Globus pallidus (tissue), 1 donor: Measurements from ENCODE around the gene PLK3.
"Not testable (repeated sequence)": the region's sequence is repeated elsewhere in the genome, so short reads cannot be mapped to it uniquely, and the experiment has no call there.

Experiments
- DNase-seq: peaks from one replicate; pipeline ENCODE4 v3.0.0-alpha.2; 2015; ENCODE audit warnings: low spot score

PLK3 gene

DNA sequence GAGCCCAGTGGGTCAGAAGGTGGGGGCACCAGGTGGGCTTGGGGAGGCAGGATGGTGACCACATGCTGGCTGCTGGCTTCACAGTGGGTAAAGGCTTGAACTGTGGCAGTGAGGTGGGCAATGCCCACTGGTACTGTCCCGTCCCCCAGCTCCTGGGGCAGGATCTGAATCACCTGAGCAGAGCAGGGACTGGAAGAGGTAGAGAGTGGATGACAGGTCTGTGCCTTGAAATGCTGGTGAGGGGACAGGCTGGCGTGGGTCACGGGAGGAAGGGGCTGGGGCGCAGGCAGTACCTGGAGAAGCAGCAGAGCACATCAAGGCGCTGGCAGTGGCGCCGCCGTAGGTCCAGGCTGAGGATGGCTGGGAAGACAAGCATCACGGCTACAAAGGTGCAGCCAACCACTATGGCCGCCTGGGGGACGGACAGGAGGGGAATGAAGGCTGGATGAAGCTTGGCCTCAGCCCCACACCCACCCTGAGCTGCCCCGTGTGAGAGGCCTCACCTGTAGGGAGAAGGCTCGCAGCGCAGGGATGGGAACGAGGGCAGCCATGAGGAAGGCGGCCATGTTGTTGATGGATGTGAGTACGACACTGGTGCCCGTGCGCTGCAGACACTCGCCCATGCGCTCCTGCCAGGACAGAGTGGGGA is 27.9 kb downstream of the PLK3 start:
- no peak for DNase-seq

DNA sequence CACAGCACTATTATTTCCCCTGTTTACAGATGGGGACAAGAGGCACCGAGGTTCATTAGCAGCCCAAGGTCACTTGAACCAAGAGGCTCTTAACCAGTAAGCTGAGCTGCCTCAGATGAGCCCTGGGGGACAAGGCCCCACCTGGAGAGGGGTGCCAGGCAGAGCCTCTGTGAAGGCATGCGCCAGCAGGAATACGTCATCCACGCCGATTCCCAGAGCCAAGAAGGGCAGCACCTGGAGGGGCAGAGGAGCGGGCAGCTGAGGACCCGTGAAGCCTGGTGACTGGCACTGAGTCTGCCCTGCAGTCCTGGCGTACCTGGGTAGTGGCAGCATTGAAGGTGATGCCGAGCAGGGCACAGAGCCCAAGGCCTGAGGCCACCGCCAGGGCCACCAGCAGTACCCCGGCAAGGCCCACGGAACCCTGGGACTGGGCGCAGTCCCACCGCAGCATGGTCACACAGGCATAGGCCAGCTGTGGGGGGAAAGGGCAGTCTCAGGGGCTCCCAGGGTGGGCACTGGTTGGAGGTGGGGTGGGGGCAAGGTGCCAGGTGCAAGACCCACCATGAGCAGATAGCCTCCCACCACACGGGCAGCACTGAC is 28.8 kb downstream of the PLK3 start:
- DNase-seq, result no peak

DNA sequence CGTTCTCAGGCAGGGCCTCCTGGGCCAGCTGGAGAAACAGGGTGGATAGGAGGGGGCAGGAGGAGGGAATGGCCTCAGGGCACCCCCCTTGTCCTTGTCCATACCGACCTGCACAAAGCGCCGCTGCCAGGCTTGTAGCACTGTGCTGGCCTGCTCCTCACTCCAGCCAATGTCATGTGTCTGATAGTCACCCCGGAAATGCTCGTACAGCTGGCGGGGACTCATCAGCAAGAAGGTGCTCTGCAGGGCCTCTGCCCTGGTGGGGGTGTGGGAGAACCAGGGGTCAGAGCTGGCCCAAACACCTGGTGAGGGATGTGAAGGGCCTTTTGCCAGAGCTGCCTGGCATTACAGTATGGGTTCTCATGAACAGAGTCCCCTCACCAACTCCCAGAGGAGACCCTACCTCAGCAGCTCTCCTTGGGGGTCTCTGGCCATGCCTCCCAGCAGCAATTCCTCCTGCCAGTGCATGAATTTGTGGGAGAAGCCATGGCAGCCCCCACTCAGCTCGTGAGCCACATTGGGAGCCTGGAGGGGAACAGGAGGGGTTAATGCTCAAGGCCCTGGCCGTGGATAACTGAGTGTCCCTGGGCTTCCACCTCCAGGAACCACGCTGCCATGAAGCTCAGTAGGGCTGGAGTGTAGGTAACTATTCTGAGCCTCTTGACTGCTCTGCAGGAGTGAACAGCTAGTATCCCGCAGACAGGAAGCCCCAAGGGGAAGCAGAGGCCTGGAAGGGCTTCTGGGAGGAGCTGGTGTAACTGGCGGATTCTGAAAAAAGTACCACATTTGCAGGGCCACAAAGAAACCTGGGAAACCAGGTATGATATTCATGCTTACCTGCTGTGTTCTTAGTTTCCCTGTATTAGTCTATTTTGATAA is 29.6 kb downstream of the PLK3 start:
- DNase-seq, result no peak

DNA sequence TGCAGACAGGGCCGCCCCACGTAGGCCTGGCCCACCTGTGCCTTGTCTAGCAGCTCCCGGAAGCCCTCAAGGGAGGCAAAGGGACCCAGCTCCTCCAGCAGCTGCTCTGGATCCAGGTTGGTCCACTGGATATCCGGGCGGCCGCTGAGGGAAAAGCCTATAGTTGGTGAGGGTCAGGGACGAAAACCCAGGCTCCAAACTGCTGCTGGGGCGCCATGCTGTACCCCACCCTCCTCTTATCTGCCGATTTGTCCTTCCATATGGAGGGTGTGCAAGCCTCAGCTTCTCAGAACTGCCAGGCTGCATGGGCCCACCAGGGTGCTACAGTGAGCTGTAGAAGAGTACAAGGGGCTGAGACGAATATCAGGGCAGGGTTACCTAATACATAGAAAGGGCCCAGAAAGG is 30.7 kb downstream of the PLK3 start:
- no peak for DNase-seq

DNA sequence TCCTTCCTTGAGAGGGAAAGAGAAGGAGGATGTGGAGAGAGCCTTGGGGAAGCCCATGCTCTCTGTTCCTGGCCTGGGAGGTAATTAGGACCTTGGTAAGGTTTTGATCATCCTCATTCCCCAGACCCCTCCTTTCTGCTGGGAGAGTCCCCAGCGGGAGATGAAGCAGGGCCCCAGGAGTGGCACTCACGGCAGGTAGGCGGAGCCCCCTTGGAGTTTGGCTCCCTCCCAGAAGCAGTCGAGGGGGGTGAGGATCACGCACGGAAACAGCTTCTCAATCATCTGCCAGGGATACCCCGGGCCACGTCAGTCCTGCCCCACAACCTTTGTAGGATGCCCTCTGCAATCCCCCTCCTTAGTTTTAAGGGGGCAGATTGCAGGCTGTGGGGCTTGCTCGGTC is 31.3 kb downstream of the PLK3 start:
- DNase-seq, result no peak

DNA sequence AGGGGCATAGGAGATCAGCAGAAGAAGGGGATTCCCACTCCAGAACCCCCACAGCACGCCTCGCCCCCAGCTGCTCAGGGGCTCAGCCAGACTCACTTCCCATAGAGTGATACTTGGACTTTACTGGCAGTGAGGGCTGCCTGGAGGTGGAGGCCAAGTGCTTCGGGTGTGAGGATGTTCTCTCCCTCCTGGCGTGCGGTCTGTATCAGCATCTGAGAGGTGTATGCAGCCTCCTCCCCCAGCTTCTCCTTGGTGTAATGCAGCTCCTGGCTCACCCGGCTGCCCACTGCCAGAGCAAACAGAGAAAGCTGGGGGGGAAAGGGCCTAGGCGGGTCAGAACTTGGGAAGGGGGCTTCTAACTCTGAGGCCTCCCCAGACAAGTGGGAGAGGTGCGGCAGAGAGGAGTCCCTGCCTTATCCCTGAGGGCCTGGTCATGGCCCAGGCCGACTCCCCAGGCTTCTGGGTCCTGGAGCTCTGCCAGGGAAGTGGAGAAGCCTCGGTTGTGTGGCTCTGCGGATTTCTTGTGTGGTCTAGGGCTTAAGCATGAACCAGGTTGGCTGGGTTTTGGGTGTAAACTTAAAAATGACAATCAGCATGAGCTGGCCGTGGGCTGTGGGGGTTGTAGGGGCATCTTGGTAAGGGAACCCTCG is 32.0 kb downstream of the PLK3 start:
- DNase-seq, result no peak

DNA sequence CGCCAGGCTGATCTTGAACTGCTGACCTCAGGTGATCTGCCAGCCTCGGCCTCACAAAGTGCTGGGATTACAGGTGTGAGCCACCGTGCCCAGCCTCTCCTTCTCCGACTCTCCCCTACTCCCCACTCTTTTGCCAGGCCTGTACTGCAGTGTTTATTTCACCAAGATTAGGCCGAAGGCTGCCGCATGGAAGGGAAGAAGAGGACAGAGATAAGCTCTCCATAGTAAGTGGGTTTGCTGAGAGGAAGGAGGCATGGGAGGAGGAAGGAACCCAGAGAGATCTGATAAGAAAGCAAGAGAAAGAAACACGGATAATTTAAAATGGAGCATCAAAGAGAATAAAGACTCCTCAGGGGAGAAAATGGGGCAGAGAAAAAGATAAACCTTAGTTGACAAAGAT is 34.2 kb downstream of the PLK3 start:
- DNase-seq, result no peak

DNA sequence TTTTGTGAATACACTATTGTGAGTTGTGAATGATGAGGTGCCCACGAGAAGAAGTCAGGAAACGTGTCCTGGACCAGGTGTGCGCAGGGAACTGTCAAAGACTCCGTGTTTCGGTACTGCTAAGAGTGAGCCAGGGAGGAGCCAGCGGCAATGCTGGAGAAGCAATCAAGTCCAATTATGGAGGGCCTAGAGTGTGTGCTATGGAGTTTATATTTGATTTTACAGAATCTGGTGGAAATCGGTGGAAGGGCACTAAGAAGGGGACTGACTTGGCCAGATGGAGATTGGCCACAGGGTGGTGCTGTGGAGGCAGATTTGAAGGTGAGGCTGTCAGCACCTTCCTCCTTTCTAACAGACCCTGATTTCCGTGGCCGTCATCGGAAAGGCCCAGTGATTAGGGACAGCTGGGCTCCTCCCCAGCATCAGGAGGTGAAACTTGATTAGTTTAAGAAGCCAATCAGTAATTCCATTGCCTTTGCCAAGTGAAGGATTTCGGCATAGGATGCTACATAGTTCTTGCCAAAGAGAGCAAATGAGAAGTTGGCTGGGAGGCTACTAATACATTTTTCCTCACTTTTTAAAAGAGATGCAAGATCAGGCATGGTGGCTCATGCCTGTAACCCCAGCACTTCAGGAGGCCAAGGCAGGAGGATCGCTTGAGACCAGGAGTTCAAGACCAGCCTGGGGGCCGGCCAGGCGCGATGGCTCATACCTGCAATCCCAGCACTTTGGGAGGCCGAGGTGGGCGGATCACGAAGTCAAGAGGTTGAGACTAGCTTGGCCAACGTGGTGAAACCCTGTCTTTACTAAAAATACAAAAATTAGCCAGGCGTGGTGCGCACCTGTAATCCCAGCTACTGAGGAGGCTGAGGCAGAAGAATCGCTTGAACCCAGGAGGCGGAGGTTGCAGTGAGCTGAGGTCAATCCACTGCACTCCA is 35.8 kb downstream of the PLK3 start:
- peak; percentile 74 for DNase-seq

DNA sequence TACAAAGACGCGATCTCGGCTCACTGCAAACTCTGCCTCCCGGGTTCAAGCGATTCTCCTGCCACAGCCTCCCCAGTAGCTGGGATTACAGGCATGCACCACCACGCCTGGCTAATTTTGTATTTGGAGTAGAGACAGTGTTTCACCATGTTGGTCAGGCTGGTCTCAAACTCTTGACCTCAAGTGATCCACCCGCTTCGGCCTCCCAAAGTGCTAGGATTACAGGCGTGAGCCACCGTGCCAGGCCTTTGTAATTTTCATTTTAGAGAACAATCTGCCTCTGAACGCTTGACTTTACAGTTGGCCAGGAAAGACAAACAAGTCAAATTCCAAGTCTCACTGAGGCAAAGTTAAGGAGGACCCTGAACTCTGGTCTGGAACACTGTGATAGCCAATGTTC is 38.1 kb downstream of the PLK3 start:
- not testable (repeated sequence) for DNase-seq

DNA sequence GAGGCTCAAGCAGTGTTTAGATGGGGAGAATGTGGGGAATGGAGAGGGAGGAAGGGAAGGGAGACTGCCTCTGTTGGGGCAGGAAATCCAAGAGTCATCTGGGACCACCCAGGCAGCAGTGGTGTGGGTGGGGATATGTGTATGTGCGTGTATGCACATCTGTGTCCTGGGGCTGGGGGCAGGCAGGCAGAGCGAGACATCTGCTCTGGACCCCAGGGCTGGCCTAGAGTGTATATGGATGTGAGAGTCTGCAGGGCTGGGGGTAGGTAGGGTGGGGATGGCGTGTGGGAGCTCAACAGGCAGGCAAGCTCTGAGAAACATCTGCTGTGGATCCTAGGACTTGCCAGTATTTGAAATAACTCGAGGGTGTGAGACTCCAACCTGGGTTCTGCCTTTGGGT is 39.4 kb downstream of the PLK3 start:
- no peak for DNase-seq

DNA sequence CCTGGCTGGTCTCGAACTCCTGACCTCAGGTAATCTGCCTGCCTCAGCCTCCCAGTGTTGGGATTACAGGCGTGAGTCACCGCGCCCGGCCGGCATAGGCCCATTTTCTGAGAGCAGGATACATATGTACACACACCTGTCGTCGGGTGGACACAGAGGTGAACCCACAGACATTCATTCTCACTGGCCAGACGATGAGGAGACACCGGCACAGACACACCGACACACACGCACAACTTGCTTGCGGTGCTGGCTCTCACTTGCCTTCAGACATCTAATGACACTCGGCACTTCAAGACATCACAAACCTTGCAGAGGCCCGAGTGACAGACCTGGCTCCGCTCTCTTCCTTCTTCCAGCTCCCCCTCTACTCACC is 42.3 kb downstream of the PLK3 start:
- no peak for DNase-seq

DNA sequence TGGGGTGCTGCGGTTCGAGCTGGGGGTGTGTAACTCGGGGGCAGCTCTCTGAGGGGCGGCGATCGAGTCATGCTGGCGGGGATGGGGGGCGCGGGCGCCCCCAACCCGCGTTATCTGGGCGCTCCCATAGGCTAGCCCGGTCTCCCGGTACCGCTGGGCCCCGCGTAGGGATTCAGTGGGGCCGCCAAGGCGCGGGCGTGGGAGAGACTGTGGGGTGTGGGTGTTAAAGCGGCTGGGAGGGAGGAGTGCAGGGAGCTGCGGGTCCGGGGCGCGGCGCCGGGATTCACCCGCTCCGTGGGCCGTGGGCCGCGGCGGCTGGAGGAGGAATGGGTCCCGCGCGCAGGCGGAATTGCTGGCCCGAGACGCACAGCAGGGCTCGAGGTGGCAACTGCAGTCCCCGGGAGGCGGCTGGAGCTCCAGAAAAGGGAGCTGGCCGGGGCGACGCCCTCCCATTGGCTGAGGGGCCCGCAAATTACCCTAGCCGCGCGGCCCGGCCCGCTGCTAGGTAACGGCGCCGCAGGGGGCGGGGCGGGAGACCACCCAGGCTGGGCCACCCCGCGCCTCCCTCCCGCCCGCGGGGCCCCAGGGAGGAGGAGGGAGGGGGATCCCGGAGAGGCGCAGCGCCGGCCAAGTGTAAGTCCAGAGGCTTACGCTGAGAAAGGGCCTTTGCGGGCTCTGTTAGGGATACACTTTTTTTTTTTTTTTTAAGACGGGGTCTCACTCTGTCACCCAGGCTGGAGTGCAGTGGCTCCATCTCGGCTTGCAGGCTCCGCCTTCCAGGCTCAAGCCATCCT is 42.9 kb downstream of the PLK3 start, which contains the start of gene PTCH2:
PTCH2 (minus strand) TSS at position 392 of the 794 bp plus-strand sequence; CDS start at position 71, 321 bp downstream.
- DNase-seq, result peak; percentile 59

DNA sequence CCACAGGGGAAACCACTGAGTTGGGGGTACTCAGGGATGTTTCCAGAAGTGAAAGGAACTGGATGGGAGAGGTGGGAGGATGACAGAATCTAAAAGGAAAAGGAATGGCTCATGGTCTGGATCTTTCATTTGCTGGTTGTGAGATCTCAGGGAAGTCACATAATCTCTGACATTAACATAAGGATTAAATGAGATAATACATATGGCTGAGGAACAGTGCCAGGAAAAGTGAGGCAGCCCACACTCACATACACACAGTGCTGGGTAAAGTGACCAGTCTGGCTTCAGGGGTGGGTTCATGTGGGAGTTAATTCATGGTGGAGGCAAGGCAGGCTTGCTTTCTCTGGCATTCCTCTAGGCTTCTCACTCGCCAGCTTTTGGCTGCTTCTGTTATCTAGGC is 46.8 kb downstream of the PLK3 start:
- no peak for DNase-seq

DNA sequence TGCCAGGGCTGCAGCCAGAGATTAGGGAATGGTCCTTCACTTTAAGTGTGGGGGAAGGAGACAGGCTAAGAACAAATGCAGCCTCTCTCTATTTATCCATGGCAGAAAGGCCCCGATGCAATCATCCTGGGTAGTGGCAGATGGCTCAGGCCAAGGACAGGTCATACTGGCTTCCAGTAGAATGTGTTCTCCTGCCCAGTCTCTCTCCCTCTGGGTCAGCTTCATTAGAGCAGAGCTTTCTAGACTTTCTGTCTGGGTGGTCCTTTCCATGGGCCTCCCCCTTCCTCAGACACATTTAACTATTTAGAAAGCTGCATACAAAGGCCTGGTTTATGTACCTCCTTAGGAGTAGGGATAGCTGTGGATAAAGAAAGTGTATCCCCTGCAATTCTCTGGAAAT is 47.7 kb downstream of the PLK3 start:
- no peak for DNase-seq

DNA sequence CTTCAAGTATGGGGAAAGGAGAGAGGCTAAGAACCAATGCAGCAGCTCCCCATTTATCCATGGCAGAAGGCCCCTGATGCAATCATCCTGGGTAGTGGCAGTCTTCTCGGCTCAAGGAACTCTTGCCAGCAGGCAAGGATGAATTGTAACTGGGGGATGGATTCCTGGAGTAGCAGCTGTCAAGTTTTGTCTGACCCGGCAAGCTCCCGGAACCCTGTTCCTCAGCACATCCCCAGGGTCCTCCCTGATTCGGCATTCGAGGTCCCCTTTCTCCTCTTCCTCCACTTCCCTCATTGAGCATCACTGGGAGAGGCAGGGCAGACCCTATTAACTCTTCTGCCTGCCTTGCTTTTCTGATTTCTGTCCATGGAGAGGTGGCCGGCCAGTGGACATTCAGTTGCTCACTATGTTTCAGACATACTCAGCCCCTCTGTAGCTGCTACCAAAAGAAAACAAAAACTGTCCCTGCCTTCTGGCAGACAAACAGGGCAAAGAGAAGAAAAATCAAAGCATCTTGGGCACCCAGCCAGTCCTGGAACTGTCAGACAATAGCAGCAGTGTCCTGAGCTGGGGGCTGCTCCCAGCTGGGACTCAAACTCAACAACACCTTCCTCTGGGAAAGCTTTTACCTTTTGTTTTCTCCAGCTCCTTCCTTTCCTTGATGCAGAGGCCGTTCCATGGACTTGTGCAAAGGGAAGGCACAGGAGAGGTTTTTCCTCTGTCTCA is 48.4 kb downstream of the PLK3 start:
- peak; percentile 70 for DNase-seq

DNA sequence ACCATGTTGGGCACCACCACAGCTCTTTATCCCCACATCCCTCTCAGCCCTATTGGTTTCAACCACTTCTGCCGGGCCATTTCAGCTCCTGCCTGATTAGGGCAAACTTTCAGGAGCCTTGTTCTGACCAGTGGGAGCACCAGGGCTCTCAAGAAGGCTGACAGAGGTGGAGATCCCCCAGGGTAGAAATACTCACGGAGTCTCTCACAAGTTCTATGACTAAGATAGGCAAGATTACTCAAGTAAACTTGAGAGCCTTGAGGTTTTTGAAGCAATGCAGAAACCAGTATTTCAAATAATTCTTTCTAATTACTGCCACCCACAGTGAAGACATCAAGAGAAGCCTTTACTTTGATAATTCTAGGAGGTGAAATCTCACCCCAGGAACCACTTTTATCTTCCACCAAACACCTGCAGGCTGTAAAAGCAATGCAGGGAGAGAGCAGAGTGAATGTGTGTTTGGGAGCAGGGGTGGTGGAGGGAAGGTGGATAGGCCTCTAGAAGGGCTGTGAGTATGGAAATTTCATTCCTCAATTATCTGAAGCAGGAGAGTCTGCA is 49.5 kb downstream of the PLK3 start:
- DNase-seq, result no peak

DNA sequence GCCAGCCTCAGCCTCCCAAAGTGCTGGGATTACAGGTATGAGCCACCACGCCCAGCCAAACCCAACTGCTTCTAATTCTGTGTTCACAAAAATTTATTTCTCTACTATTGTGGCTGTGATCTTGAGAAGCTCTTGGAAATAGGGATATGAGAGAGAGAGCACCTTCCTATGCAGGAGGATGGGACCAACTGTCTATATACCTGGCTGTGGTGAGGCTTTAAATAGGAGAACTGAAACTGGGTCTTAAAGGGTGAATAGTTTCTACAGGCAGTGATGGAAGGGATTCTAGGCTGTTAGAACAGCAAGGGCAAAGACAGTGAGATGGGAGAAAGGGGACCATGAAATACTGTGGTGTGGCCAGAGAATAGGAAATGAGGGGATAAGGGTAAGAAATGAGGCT is 51.1 kb downstream of the PLK3 start:
- DNase-seq, result no peak

DNA sequence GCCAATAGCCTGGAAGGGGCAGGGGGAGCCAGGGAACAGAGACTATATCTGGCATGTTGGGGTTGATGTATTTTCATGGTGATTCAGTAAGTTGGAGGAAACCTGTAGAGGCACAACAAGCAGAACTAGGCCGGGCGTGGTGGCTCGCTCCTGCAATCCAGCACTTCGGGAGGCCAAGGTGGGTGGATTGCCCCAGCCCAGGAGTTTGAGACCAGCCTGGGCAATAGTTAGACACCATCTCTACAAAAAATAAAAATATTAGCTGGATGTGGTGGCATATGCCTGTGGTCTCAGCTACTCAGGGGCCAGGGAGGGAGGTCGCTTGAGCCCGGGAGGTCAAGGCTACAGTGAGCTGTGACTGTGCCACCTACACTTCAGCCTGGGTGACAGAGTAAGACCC is 53.0 kb downstream of the PLK3 start:
- DNase-seq, result no peak

DNA sequence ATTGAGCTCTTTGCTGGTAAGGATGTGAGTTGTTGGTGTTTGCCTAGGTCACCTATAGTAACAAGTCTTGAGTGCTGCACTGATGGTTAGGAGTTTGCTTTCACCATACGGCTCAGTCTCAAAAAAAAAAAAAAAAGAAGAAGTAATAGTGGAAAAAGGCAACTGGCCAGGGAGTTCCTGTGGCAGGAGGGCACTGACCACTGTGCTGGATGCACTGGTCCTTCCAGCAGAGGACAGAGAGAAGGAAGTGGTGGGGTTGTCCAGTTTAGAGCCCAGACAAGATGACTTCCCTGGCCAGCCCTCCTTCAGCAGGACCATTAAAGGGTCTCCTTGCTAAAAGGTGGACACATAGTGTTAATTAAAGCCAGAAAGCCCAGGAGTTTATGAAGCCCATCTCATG is 54.8 kb downstream of the PLK3 start:
- DNase-seq, result no peak
